Spleen (tissue), 11 donors: ENCODE data around the gene GADL1. TPM values are rescaled to one million over a fixed set of nuclear protein-coding genes. Genes with fewer than 3 reads are reported as not detected.

Source experiments
- DNase-seq: peaks from one replicate; pipeline ENCODE4 v3.0.0-alpha.2; 2020
- H3K27ac ChIP-seq, 8 donors: fragments of 200-600 bp; sonication (generic) in 7 of 8; 1 replicate in 4 of 8; 2 replicates in 4 of 8; pipeline versions ENCODE4 v1.5.0 to v1.8.0; 2016 to 2021; ENCODE audit warnings: inconsistent platforms in 4 of 8, mild to moderate bottlenecking in 4 of 8, moderate library complexity in 1 of 8
- H3K27me3 ChIP-seq, 7 donors: fragments of 200-600 bp; sonication (generic) in 6 of 7; replicated peaks in 1 of 7; 1 replicate in 4 of 7; 2 replicates in 3 of 7; pipeline versions ENCODE4 v1.5.0 to v1.8.0; 2016 to 2021; ENCODE audit warnings: inconsistent platforms in 3 of 7, mild to moderate bottlenecking in 1 of 7
- H3K36me3 ChIP-seq, 6 donors: fragments of 200-600 bp; sonication (generic) in 5 of 6; 1 replicate in 4 of 6; 2 replicates in 2 of 6; pipeline versions ENCODE4 v1.5.0 to v1.8.0; 2016 to 2021; ENCODE audit warnings: inconsistent platforms in 2 of 6
- H3K4me1 ChIP-seq, 6 donors: fragments of 200-600 bp; sonication (generic) in 5 of 6; 1 replicate in 3 of 6; 2 replicates in 3 of 6; pipeline versions ENCODE4 v1.5.0 to v1.8.0; 2016 to 2021; ENCODE audit warnings: inconsistent platforms in 3 of 6
- H3K4me3 ChIP-seq, 8 donors: fragments of 200-600 bp; sonication (generic) in 7 of 8; 1 replicate in 4 of 8; 2 replicates in 4 of 8; pipeline versions ENCODE4 v1.5.0 to v1.8.0; 2016 to 2021; ENCODE audit warnings: inconsistent platforms in 4 of 8, mild to moderate bottlenecking in 4 of 8, moderate library complexity in 2 of 8
- H3K9me3 ChIP-seq, 8 donors: fragments of 200-600 bp; sonication (generic) in 7 of 8; 1 replicate in 4 of 8; 2 replicates in 4 of 8; pipeline versions ENCODE4 v1.5.0 to v1.8.0; 2016 to 2021; ENCODE audit warnings: inconsistent platforms in 4 of 8
- POLR2A ChIP-seq, 3 donors: fragments of 450-650 bp; IDR thresholded peaks; one replicate each; pipeline ENCODE4 v1.5.1; 2017; ENCODE audit warnings: antibody characterized with exemption in 3 of 3, mild to moderate bottlenecking in 1 of 3
- POLR2AphosphoS5 ChIP-seq, 3 donors: sonication (generic); formaldehyde crosslinking; IDR thresholded peaks; one replicate each; pipeline ENCODE4 v1.5.1; 2017; ENCODE audit warnings: antibody characterized with exemption in 3 of 3
- WGBS, 5 donors: extraction: QIAGEN DNeasy Blood & Tissue Kit in 3 of 5; methylation state at CpG; one replicate each; pipeline versions ENCODE4 v1.1.5 to v1.1.7; 2013 to 2018; 5-methylcytosine and 5-hydroxymethylcytosine counted together
- intact Hi-C: fragments of 100-400 bp; cut with DNase I; formaldehyde crosslinking; loops from one replicate; pipeline ENCODE4 v1.15.0; 2023; ENCODE audit warnings: low total_unique reads
- polyA plus RNA-seq, 3 donors: library from polyadenylated mRNA; stranded (reverse); fragments of 200-250 nt; gene quantifications; one replicate each; pipeline ENCODE4 v1.2.1, GENCODE V29; 2013
- total RNA-seq, 7 donors: library from RNA; depleted of rRNA in 3 of 7; stranded (reverse); fragments of >200 nt in 3 of 7; fragmentation: NEBNext Ultra II Directional in 4 of 7; extraction: Animal tissue kit (Norgen Biotek cat#: 25700) in 4 of 7; gene quantifications; one replicate each; pipeline versions ENCODE4 v1.1.0 to v1.2.1, GENCODE V29; 2016 to 2021
- TF ChIP-seq, protein P1 (sequence below), 11 experiments: fragments of 200-600 bp in 7 of 11; fragments of 450-650 bp in 4 of 11; sonication (generic) in 4 of 11; IDR thresholded peaks in 8 of 11; conservative IDR thresholded peaks in 3 of 11; 1 replicate in 7 of 11; 2 replicates in 4 of 11; pipeline versions ENCODE4 v1.4.0 to v1.8.0; 2016 to 2021; ENCODE audit warnings: antibody characterized with exemption in 11 of 11, inconsistent platforms in 4 of 11, mild to moderate bottlenecking in 1 of 11
- donor health status: healthy with polysubstance abuse.
- donor health status: DM: no; HTN: no; CAD: no; lungs with moderate emphysema.
- donor health status: DM: no; HTN: no; CAD: no.
- donor health status: Bipolar disorder and iron deficiency.
- donor health status: healthy.
- donor health status: DM: no; HTN: no; CAD: no.
- donor health status: DM: yes; HTN: yes; CAD: no.

Gene GADL1
- total and polyA plus RNA-seq, 10 donors = 0.02 to 0.16 (median 0.08) TPM; not detected in 6

DNA sequence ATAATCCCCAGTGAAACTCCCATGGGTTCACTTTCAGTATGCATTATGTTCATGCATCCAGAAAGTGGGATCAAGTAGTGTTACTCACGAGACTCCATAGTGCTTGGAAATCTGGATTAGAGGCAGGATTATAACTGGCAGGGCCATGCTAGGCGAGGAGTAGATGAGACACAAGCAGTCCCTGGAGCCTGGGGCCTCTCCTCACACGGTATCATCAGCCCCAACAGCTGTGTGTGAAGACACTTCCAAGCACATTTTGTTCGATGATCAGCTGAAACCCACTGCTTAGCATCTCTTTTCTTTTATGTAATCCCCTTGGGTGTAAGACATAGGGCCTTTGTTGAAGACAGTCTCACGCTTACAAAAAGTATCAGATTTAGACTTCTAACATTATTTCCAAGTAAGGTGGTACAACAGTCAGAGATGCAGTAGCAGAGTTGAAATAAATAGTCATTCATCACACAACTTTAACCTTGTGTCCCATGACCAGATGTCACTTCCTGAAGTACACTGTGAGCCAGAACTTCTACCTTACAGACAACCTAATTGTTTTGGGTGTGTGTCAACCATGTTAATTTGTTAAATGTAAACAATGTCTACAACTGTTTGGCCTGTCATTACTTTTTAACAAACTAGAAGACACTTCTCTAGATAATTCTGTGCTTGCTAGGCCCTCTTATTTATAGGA lies 116.9 kb downstream of the GADL1 start:
- no peak for DNase-seq
- no peaks in the 10 kb centered on the region for H3K9me3 ChIP-seq
- intact Hi-C loops = no loop called here

DNA sequence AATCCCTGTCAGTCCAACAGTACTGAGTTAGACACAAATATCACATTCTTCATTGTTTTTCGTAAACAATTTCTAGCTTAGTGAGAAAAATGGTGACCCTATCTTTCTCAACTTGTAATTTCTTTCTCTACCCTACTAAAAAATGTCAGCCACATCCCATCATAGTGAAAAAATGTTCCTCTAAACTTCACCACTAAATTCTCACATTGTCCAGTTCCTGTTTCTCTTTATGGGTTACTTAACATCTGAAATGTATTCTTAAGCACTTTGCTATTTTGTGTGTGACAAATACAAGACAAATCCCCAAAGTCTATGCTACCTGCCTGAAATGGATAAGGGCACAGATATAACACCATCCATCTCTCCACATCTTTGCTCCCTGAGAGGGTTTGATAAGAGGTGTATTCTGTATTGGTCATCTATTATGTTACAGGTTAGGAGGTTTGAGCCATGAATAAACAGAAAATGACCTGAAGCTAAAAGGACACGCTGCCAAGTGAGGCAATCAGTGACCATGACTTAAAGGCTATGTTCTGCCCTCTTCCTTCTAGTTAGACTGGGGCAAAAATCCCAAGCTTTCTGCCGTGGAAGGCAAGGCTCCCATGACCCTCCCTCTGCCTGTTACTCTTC lies 118.2 kb downstream of the GADL1 start:
- TF ChIP-seq POLR2AphosphoS5 (IDR thresholded peaks at IDR 0.05) = no peak
- TF ChIP-seq, protein P1, sequence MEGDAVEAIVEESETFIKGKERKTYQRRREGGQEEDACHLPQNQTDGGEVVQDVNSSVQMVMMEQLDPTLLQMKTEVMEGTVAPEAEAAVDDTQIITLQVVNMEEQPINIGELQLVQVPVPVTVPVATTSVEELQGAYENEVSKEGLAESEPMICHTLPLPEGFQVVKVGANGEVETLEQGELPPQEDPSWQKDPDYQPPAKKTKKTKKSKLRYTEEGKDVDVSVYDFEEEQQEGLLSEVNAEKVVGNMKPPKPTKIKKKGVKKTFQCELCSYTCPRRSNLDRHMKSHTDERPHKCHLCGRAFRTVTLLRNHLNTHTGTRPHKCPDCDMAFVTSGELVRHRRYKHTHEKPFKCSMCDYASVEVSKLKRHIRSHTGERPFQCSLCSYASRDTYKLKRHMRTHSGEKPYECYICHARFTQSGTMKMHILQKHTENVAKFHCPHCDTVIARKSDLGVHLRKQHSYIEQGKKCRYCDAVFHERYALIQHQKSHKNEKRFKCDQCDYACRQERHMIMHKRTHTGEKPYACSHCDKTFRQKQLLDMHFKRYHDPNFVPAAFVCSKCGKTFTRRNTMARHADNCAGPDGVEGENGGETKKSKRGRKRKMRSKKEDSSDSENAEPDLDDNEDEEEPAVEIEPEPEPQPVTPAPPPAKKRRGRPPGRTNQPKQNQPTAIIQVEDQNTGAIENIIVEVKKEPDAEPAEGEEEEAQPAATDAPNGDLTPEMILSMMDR (IDR thresholded peaks at IDR 0.05 in 8 of 11, conservative IDR thresholded peaks at IDR 0.05 in 3 of 11) = no peak
- no peak for TF ChIP-seq POLR2A (IDR thresholded peaks at IDR 0.05)
- no peak for DNase-seq
- no peaks in the 10 kb centered on the region for H3K36me3 ChIP-seq
- no peaks in the 10 kb centered on the region for H3K4me1 ChIP-seq
- H3K27me3 ChIP-seq = peaks cover 0 to 5% (median 0%) of the 10 kb centered on the region in 7 donors
- H3K4me3 ChIP-seq = no peak overlapping the region
- H3K27ac ChIP-seq = no peak overlapping the region
- H3K9me3 ChIP-seq = no peaks in the 10 kb centered on the region
- intact Hi-C loops = no loop called here
- WGBS, 5 donors = 70 to 83% (median 74%) methylated on average over 3 of the region's 3 CpGs

More for the DNA sequence above, 116.9 kb downstream of the GADL1 start:
- Histone ChIP-seq H3K4me3 (no peak overlapping the region), H3K4me1 (no peaks in the 10 kb centered on the region), H3K27me3 (peaks cover 0 to 5% (median 0%) of the 10 kb centered on the region in 7 donors), H3K27ac (no peak overlapping the region), H3K36me3 (no peaks in the 10 kb centered on the region)
- TF ChIP-seq, protein P1 (IDR thresholded peaks at IDR 0.05 in 8 of 11, conservative IDR thresholded peaks at IDR 0.05 in 3 of 11) = no peak
- no peak for TF ChIP-seq POLR2A (IDR thresholded peaks at IDR 0.05)
- no peak for TF ChIP-seq POLR2AphosphoS5 (IDR thresholded peaks at IDR 0.05)
- 80 to 89% (median 85%) methylated on average over 5 of the region's 5 CpGs for WGBS, 5 donors

DNA sequence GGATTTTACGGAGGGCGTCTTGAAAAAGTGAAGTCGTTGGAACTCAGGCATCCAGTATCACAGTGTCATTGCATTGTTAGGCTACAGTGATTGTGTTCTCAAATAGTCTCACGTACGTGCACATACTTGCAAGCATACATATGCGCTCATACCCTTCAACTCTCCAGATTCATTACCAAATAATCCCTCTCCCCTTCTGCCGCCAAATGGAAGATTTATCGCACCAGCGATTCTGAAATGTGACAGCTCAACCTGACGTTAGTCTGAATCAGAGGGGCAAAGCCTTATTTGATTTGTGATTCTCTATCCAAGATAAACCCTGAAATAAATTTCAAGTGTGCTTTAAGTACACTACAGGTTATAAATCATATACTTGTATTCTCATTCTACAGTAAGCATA lies 119.4 kb downstream of the GADL1 start:
- no peak overlapping the region for H3K4me3 ChIP-seq

DNA sequence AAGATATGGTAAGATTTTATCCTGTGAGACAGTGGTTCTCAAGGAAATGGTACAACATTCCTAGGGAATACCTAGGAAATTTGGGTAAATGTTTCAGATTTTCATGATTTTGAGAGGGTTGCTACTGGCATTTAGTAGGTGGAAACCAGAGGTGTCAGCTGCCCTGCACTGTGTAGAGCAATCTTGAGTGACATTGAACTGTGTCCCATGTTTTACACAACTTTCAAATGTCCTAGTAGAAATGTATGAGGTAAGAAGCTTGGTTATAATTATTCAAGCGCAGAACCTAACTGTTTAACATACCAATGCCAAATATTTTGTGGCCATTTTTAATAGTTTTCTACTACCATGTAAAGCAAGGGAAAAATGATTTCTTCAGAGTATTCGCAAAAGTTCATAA lies 120.4 kb downstream of the GADL1 start:
- Histone ChIP-seq H3K36me3 (no peaks in the 10 kb centered on the region), H3K4me3 (no peak overlapping the region), H3K27me3 (no peaks in the 10 kb centered on the region), H3K9me3 (no peaks in the 10 kb centered on the region), H3K4me1 (no peaks in the 10 kb centered on the region), H3K27ac (no peak overlapping the region)
- intact Hi-C loops = no loop called here
- TF ChIP-seq POLR2A (IDR thresholded peaks at IDR 0.05) (no peak), POLR2AphosphoS5 (IDR thresholded peaks at IDR 0.05) (no peak)
- TF ChIP-seq, protein P1 (IDR thresholded peaks at IDR 0.05 in 8 of 11, conservative IDR thresholded peaks at IDR 0.05 in 3 of 11) = no peak
- DNase-seq = no peak
- 73 to 98% (median 95%) methylated on average over 2 of the region's 2 CpGs for WGBS, 5 donors

More for the DNA sequence above, 119.4 kb downstream of the GADL1 start:
- 82 to 90% (median 88%) methylated on average over 10 of the region's 10 CpGs for WGBS, 5 donors
- intact Hi-C loops = no loop called here
- no peak for DNase-seq
- H3K36me3 ChIP-seq = no peaks in the 10 kb centered on the region
- no peak overlapping the region for H3K27ac ChIP-seq
- no peaks in the 10 kb centered on the region for H3K4me1 ChIP-seq
- TF ChIP-seq POLR2A (IDR thresholded peaks at IDR 0.05) = no peak
- TF ChIP-seq, protein P1 (IDR thresholded peaks at IDR 0.05 in 8 of 11, conservative IDR thresholded peaks at IDR 0.05 in 3 of 11) = no peak
- no peaks in the 10 kb centered on the region for H3K9me3 ChIP-seq
- H3K27me3 ChIP-seq = peaks cover 0 to 2% (median 0%) of the 10 kb centered on the region in 7 donors
